GM23338 (cell line): Measurements from ENCODE around the gene SLC25A39. TPM values are rescaled to one million over a fixed set of nuclear protein-coding genes. Genes with fewer than 3 reads are reported as not detected.

Source experiments
- CTCF ChIP-seq, 2 experiments: fragments of 200-600 bp in 1 of 2; sonication (generic) in 1 of 2; conservative IDR thresholded peaks; 2 replicates each; pipeline versions ENCODE4 v1.5.1 to v1.6.1; 2016 to 2017; ENCODE audit warnings: antibody characterized with exemption in 2 of 2, low read depth in 2 of 2, mild to moderate bottlenecking in 2 of 2, moderate library complexity in 1 of 2
- ETS1 ChIP-seq: IDR thresholded peaks from 2 replicates; pipeline ENCODE4 v1.6.1; 2016; ENCODE audit warnings: antibody characterized with exemption
- EZH2 ChIP-seq: fragments of 200-600 bp; sonication (generic); IDR thresholded peaks from one replicate; pipeline ENCODE4 v1.8.0; 2017; ENCODE audit warnings: antibody characterized with exemption, mild to moderate bottlenecking, low read depth; ENCODE audit not compliant: unreplicated experiment
- EZH2phosphoT487 ChIP-seq: fragments of 200-600 bp; sonication (generic); IDR thresholded peaks from one replicate; pipeline ENCODE4 v1.8.1; 2018; ENCODE audit warnings: antibody characterized with exemption; ENCODE audit not compliant: unreplicated experiment
- POLR2AphosphoS5 ChIP-seq: IDR thresholded peaks from 2 replicates; pipeline ENCODE4 v1.6.1; 2016; ENCODE audit warnings: antibody characterized with exemption, low read depth
- STAT1 ChIP-seq: IDR thresholded peaks from one replicate; pipeline ENCODE4 v1.6.1; 2016; ENCODE audit warnings: antibody characterized with exemption; ENCODE audit not compliant: unreplicated experiment
- ZNF114 ChIP-seq: fragments of 250-450 bp; sonication (Bioruptor Pico); IDR thresholded peaks from 2 replicates; pipeline ENCODE4 v1.5.0; 2020; ENCODE audit warnings: mild to moderate bottlenecking, moderate library complexity
- ZNF462 ChIP-seq: fragments of 250-450 bp; sonication (Bioruptor Pico); IDR thresholded peaks from 2 replicates; pipeline ENCODE4 v1.5.0; 2020; ENCODE audit warnings: mild to moderate bottlenecking, moderate library complexity
- polyA plus RNA-seq: library from polyadenylated mRNA; unstranded; fragments of >200 nt; fragmentation: Nextera tagmentation; extraction: Ambion mirVana; gene quantifications from 2 replicates; pipeline ENCODE4 v1.2.1, GENCODE V29; 2016
- total RNA-seq: library from RNA; depleted of rRNA; stranded (reverse); fragments of >200 nt; shearing (Covaris generic); gene quantifications from 2 replicates; pipeline ENCODE4 v1.2.3, GENCODE V29; 2014

SLC25A39 gene
- total and polyA plus RNA-seq, 2 experiments from 2014 or later, result 184 to 202 TPM

GRCh38 chr17:44311562-44312181 lies 13.0 kb downstream of the SLC25A39 start (continued):
- no peak for TF ChIP-seq ZNF462 (CRISPR knock-in tag)
- no peak for TF ChIP-seq EZH2phosphoT487
- TF ChIP-seq ETS1, result no peak
- TF ChIP-seq CTCF (conservative IDR thresholded peaks at IDR 0.05; ENCODE audit: low read depth in 2 of 2), result no peak
- no peak for TF ChIP-seq POLR2AphosphoS5
- TF ChIP-seq ZNF114 (CRISPR knock-in tag), result no peak
- TF ChIP-seq EZH2, result no peak
- TF ChIP-seq STAT1, result no peak
